Measurements from ENCODE around the gene KIF25.

KIF25 gene

DNA sequence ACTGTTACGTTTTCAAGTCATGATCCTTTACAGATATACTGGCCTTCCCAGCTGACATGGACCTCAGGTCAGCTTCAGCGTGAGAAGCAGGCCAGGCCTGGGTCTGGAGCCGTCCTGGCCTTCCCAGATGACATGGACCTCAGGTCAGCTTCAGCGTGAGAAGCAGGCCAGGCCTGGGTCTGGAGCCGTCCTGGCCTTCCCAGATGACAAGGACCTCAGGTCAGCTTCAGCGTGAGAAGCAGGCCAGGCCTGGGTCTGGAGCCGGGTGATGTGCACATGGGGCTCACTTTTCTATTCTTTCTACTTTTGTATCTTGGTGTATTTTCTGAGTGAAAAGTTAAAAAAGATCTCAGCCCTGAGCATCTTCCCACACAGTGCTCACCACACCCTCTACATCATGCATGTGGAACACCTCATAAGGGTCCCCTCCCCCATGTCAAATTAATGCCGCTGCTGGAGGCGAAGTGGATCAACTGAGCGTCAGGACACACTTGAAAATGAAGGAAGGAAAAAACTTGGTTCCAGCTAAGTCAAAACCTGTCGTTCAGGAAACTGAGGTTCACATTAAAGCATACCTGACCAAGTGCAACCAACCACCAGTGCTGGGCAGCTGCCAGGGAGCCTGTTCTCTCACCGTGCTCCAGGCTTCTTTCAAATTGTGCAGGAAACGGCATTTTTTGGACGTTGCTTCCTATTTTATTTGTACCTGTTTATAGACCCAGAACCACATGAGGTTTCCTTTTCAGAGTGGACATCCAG, 32.2 kb downstream of the KIF25 start:
- Histone ChIP-seq H3K9ac (ENCODE audit: low read length) (no peak overlapping the region), H3K4me1 (ENCODE audit: control insufficient read depth, insufficient read depth, low read length) (no peaks in the 10 kb centered on the region), H3K27me3 (ENCODE audit: control insufficient read depth, insufficient read depth, low read length) (no peaks in the 10 kb centered on the region), H3K4me3 (ENCODE audit: low read length) (no peak overlapping the region), H3K36me3 (ENCODE audit: control insufficient read depth, insufficient read depth, low read length) (no peaks in the 10 kb centered on the region), H3K27ac (ENCODE audit: low read depth, low read length) (no peak overlapping the region)

DNA sequence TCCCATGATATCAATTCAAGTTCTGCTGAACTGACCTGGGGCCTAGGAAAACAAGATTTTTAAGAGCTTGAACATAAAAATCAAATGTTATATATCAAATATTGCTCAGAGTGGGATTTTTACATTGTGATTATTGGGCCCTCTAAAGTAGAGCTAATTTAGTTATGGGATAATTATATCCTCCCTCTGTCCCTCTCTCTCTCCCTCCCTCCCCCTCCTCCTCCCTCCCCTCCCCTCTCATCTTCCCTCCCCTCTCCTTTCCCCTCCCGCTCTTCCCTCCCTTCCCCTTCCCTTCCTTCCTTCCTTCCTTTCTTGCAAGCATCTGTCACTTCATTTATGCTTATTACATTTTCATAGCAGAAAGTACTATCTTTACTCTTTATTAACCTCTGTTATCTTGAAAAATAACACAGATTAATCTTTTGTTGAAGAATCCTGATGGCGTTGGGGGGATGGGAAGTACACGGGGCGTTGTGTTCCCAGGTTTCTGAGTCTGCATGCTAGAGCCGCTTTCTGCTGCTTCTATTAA, 32.8 kb downstream of the KIF25 start:
- H3K27ac ChIP-seq (ENCODE audit: low read depth, low read length), result no peak overlapping the region

DNA sequence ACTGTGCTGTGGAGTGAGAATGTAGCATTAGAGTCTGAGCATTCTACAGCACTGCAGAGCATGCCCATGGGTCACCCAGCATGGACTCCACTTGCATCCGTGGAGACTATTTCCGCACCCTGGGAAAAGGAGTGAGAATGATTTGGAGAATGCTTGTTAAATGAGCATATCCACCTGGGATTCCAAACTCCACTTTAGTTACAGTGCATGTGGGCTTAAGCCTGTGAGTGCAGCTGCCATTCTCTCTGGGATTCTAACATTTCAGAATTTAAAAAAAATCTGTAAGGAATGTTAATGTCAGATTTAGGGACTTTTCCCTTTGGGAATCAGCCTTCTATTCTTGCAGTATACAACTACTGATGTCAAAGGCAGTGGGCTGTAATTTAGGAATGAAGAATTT, 33.4 kb downstream of the KIF25 start:
- Histone ChIP-seq H3K4me3 (ENCODE audit: low read length) (no peak overlapping the region), H3K4me1 (ENCODE audit: control insufficient read depth, insufficient read depth, low read length) (no peaks in the 10 kb centered on the region), H3K27ac (ENCODE audit: low read depth, low read length) (no peak overlapping the region), H3K9ac (ENCODE audit: low read length) (no peak overlapping the region), H3K27me3 (ENCODE audit: control insufficient read depth, insufficient read depth, low read length) (no peaks in the 10 kb centered on the region), H3K36me3 (ENCODE audit: control insufficient read depth, insufficient read depth, low read length) (no peaks in the 10 kb centered on the region)

More for the DNA sequence above, 32.8 kb downstream of the KIF25 start:
- Histone ChIP-seq H3K4me1 (ENCODE audit: control insufficient read depth, insufficient read depth, low read length) (no peaks in the 10 kb centered on the region), H3K36me3 (ENCODE audit: control insufficient read depth, insufficient read depth, low read length) (no peaks in the 10 kb centered on the region), H3K9ac (ENCODE audit: low read length) (no peak overlapping the region), H3K4me3 (ENCODE audit: low read length) (no peak overlapping the region), H3K27me3 (ENCODE audit: control insufficient read depth, insufficient read depth, low read length) (no peaks in the 10 kb centered on the region)

DNA sequence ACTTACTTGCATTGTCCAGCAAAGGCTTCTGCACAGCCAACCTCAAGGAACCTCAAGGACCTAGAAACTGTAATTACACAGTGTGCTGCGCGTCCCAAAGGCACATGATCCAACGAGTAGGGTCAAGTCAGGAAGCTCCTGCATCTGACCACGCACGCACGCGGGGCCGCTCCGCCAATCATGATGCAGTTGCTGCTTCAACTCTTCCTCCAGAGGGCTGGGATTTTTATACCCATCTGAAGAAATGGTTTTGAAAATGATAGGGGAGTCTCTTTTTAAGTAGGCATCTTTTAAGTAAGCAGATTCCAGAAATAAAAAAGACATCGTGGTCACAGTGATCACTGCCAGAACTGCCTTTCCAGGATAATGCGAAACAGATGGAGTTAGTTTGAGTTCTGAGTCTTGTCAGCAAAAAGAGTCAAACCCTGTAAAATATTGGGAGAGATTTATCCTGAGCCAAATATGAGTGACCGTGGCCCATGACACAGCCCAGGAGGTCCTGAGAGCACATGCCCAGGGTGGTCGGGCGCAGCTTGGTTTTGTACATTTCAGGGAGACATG, 34.0 kb downstream of the KIF25 start:
- Histone ChIP-seq H3K4me1 (ENCODE audit: control insufficient read depth, insufficient read depth, low read length) (no peaks in the 10 kb centered on the region), H3K36me3 (ENCODE audit: control insufficient read depth, insufficient read depth, low read length) (no peaks in the 10 kb centered on the region), H3K4me3 (ENCODE audit: low read length) (no peak overlapping the region), H3K9ac (ENCODE audit: low read length) (no peak overlapping the region), H3K27ac (ENCODE audit: low read depth, low read length) (no peak overlapping the region), H3K27me3 (ENCODE audit: control insufficient read depth, insufficient read depth, low read length) (no peaks in the 10 kb centered on the region)

DNA sequence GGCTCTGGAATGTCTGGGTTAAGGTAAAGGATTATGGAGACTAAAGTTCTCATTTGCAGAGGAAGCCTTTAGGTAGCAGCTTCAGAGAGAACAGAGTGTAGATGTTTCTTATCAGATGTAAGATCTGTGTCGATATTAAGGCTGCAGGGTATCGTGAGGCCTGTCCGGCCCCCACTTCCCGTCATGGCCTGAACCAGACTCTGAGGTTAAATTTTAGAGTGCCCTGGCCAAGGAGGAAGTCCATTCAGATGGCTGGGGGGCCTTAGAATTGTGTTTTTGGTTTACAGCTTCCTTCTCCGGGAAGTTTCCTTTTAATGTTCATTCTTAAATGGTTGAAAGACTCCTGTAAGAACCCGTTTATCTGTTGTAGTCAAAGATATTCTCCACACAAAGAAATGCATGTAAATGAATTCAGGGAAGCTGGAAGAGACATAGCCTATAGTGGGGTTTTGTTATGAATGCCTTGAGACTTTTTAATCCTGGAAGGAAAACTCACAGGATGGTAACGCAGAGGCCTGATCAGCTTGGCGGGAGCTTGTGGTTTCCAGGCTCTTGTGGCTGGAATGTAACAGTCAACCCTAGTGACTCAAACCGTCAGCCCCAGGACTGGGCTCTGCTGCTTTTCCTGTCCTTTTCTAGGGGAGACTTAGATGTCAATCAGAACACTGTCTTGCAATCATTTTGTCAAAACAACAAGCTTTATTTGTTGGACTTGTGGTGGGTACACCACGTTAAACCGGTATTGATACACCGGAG, 34.7 kb downstream of the KIF25 start:
- H3K9ac ChIP-seq (ENCODE audit: low read length), result no peak overlapping the region
- no peak overlapping the region for H3K4me3 ChIP-seq (ENCODE audit: low read length)
- no peaks in the 10 kb centered on the region for H3K36me3 ChIP-seq (ENCODE audit: control insufficient read depth, insufficient read depth, low read length)
- H3K4me1 ChIP-seq (ENCODE audit: control insufficient read depth, insufficient read depth, low read length), result no peaks in the 10 kb centered on the region
- H3K27ac ChIP-seq (ENCODE audit: low read depth, low read length), result no peak overlapping the region
- H3K27me3 ChIP-seq (ENCODE audit: control insufficient read depth, insufficient read depth, low read length), result no peaks in the 10 kb centered on the region

DNA sequence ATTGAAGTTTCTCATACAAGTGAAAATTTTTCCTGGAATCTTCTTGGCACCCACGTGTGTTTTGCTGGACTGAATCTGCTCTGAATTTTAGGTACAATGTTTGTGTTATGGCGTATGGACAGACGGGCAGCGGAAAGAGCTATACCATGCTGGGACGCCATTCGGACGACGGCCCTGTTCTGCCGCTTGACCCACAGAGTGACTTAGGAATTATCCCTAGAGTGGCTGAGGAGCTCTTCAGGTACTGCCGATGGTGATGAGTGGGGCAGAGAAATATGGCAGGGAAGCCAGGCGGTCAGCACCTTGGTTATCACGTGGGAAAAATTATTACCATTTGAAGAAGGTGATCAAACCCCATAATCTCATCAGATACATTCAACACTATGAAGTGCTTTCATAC, 36.3 kb downstream of the KIF25 start:
- H3K4me3 ChIP-seq (ENCODE audit: low read length), result no peak overlapping the region
- H3K9ac ChIP-seq (ENCODE audit: low read length), result no peak overlapping the region
- no peaks in the 10 kb centered on the region for H3K27me3 ChIP-seq (ENCODE audit: control insufficient read depth, insufficient read depth, low read length)
- H3K4me1 ChIP-seq (ENCODE audit: control insufficient read depth, insufficient read depth, low read length), result no peaks in the 10 kb centered on the region
- no peaks in the 10 kb centered on the region for H3K36me3 ChIP-seq (ENCODE audit: control insufficient read depth, insufficient read depth, low read length)
- H3K27ac ChIP-seq (ENCODE audit: low read depth, low read length), result no peak overlapping the region

DNA sequence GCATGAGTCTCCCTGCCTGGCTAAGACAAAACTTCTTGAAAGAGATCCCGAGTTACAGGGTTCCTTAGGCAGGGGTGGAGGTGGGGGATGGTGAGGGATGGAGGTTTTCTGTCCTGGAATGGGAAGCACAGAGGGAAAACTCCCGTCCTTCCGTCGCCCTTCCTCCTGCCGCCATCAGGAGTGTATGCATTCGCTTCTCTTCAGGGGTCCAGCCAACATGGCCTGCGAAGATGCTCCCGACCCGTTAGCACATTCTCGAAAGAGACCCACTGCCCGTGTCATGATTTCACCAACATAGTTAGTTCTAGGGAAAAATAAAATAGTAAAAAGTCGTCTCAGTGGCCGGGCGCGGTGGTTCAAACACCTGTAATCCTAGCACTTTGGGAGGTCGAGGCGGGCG, 37.1 kb downstream of the KIF25 start:
- Histone ChIP-seq H3K9ac (ENCODE audit: low read length) (no peak overlapping the region), H3K36me3 (ENCODE audit: control insufficient read depth, insufficient read depth, low read length) (no peaks in the 10 kb centered on the region), H3K27me3 (ENCODE audit: control insufficient read depth, insufficient read depth, low read length) (no peaks in the 10 kb centered on the region), H3K4me1 (ENCODE audit: control insufficient read depth, insufficient read depth, low read length) (no peaks in the 10 kb centered on the region), H3K4me3 (ENCODE audit: low read length) (no peak overlapping the region), H3K27ac (ENCODE audit: low read depth, low read length) (no peak overlapping the region)

DNA sequence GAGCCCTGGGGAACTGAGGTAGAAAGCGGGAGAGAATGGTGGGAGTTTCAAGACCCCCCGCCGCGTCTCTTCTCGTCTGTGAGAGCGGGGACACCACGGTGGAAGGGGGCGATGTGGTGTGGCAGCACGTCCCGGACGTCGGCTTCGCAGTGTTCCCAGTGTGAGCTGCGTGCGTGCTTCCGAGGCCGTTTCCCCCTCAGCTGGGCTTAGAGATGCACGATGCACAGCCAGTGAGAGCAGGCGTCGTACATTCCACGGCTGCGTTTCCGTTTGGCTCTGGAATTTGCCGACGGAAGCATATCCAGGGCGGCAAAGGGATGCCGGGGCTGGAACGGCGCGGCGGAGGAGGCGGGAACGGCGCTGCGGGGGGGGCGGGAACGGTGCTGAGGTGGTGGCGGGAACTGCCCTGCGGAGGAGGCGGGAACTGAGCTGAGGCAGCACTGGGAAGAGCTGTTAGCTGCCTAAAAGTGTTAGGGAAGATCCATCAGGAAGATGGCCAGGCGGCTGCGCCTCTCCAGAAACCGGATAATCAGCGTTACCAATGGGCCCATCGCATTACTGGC, 37.7 kb downstream of the KIF25 start:
- Histone ChIP-seq H3K27me3 (ENCODE audit: control insufficient read depth, insufficient read depth, low read length) (no peaks in the 10 kb centered on the region), H3K4me1 (ENCODE audit: control insufficient read depth, insufficient read depth, low read length) (no peaks in the 10 kb centered on the region), H3K27ac (ENCODE audit: low read depth, low read length) (peak overlapping the region; percentile 23), H3K36me3 (ENCODE audit: control insufficient read depth, insufficient read depth, low read length) (no peaks in the 10 kb centered on the region), H3K4me3 (ENCODE audit: low read length) (peak overlapping the region; percentile 56), H3K9ac (ENCODE audit: low read length) (no peak overlapping the region)

DNA sequence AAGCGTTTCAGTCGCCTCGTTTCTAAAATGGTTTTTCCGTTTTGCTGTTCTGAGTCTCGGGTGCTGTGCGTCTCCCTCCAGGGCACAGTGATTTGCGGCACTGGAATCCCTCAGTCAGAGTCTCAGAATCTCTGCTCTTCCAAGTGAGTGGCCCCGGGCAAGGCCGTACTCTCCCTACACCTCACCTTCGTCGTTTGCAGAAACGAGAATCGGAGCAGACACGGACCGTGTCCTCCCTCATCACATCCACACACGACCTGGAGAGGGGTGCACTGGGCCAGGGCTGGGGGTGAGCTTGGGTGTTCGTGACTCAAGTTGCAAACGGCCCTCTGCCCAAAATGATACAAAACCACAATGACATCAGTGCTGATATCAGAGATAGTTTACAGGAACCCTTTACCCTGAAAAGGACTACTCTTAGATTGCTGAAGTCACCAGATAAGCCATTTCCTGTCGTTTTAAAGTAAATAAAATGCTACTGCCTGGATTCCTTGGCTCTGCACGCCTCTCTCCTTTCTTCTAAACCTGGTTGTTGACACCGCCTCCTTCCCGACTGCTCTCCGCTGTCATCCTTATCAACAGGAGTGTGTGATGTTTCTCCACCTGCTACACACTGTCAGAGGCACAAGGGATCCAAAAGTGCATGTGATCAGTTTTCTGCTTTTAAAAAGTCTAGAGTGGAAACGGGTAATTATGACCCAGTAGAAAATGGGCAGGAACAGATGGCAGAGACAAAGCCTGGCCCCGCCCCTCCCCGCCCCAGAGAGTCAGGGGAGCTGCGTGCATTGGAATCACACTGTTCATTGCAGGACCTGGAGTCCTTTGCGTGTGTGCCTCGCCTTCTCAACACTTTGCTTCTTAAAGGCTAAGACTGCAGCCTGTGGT, 38.4 kb downstream of the KIF25 start:
- peak overlapping the region; percentile 56 for H3K4me3 ChIP-seq (ENCODE audit: low read length)
- H3K36me3 ChIP-seq (ENCODE audit: control insufficient read depth, insufficient read depth, low read length), result no peaks in the 10 kb centered on the region
- H3K27me3 ChIP-seq (ENCODE audit: control insufficient read depth, insufficient read depth, low read length), result no peaks in the 10 kb centered on the region
- no peak overlapping the region for H3K9ac ChIP-seq (ENCODE audit: low read length)
- H3K4me1 ChIP-seq (ENCODE audit: control insufficient read depth, insufficient read depth, low read length), result no peaks in the 10 kb centered on the region
- H3K27ac ChIP-seq (ENCODE audit: low read depth, low read length), result peak overlapping the region; percentile 23

DNA sequence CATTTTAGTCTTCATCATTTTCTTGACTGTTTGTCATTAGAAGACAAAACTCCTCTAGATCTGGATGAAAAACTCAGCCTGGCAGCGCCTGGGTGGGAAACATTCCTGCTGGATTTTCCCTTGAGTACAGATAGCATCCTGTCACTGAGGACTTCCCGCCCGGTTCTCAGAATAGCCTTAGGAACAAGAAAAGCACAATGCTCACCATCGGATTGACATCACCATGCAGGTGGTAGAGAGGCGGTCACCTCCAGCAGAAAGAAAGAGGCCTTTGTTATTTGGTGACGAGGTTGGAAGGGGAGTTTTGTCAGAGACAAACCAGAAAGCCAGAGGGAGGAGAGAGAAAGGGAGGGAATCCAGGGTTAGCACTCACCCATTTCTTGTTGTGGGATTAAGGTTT, 39.8 kb downstream of the KIF25 start:
- H3K4me3 ChIP-seq (ENCODE audit: low read length), result no peak overlapping the region
- H3K36me3 ChIP-seq (ENCODE audit: control insufficient read depth, insufficient read depth, low read length), result no peaks in the 10 kb centered on the region
- no peak overlapping the region for H3K9ac ChIP-seq (ENCODE audit: low read length)
- H3K27ac ChIP-seq (ENCODE audit: low read depth, low read length), result no peak overlapping the region
- H3K4me1 ChIP-seq (ENCODE audit: control insufficient read depth, insufficient read depth, low read length), result no peaks in the 10 kb centered on the region
- H3K27me3 ChIP-seq (ENCODE audit: control insufficient read depth, insufficient read depth, low read length), result no peaks in the 10 kb centered on the region

DNA sequence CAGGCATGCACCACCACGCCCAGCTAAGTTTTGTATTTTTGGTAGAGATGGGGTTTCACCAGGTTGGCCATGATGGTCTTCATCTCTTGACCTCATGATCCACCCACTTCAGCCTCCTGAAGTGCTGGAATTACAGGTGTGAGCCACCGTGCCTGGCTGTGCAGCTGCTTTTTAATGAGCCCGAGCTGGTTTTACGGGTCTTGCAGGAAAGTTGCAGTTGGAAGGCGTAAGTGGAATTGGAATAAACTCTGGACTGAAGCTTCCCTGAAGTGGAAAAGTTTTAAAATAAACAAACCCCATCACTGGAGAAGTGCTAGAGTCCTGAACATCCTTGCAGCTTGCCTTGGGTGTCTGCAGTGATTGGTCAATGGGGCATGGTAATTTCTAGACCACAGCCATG, 40.4 kb downstream of the KIF25 start:
- no peak overlapping the region for H3K4me3 ChIP-seq (ENCODE audit: low read length)
- H3K36me3 ChIP-seq (ENCODE audit: control insufficient read depth, insufficient read depth, low read length), result no peaks in the 10 kb centered on the region
- no peak overlapping the region for H3K27ac ChIP-seq (ENCODE audit: low read depth, low read length)
- no peaks in the 10 kb centered on the region for H3K4me1 ChIP-seq (ENCODE audit: control insufficient read depth, insufficient read depth, low read length)
- H3K9ac ChIP-seq (ENCODE audit: low read length), result no peak overlapping the region
- H3K27me3 ChIP-seq (ENCODE audit: control insufficient read depth, insufficient read depth, low read length), result no peaks in the 10 kb centered on the region

All from rectal smooth muscle tissue (tissue), 1 donor.